Activated CD8-positive, alpha-beta memory T cell treated with anti-CD3 and anti-CD28 coated beads, Interleukin-2, amount 50 U/mL, for 48 hours (primary cell): ENCODE results near the gene SCN4B.
A peak's percentile ranks its signal among the peaks of the same experiment; 100 is the strongest.

Source experiments
- DNase-seq: peaks from one replicate; pipeline ENCODE4 v3.0.0-alpha.2; 2020

Gene SCN4B

GRCh38 chr11:118172356-118172755 lies 19.7 kb upstream of the SCN4B start:
- DNase-seq = no peak

- DNase-seq = peak; percentile 87
These were observed 18.8 kb upstream of the SCN4B start for GRCh38 chr11:118171269-118172062.

- DNase-seq = no peak
These were observed 18.3 kb upstream of the SCN4B start for GRCh38 chr11:118170882-118171268.

GRCh38 chr11:118170231-118170630 lies 17.6 kb upstream of the SCN4B start:
- no peak for DNase-seq

GRCh38 chr11:118169300-118170140 lies 16.9 kb upstream of the SCN4B start:
- DNase-seq = no peak

GRCh38 chr11:118168751-118169150 lies 16.1 kb upstream of the SCN4B start:
- no peak for DNase-seq

GRCh38 chr11:118168316-118168715 lies 15.7 kb upstream of the SCN4B start:
- DNase-seq = no peak

GRCh38 chr11:118167906-118168305 lies 15.3 kb upstream of the SCN4B start:
- DNase-seq = no peak

- DNase-seq = no peak
These were observed 14.6 kb upstream of the SCN4B start for GRCh38 chr11:118167253-118167652.

GRCh38 chr11:118166641-118167040 lies 14.0 kb upstream of the SCN4B start:
- no peak for DNase-seq

GRCh38 chr11:118164885-118165284 lies 12.3 kb upstream of the SCN4B start:
- no peak for DNase-seq

GRCh38 chr11:118163494-118163893 lies 10.9 kb upstream of the SCN4B start:
- DNase-seq = no peak

GRCh38 chr11:118162846-118163245 lies 10.2 kb upstream of the SCN4B start:
- DNase-seq = no peak

- no peak for DNase-seq
These were observed 9.2 kb upstream of the SCN4B start for GRCh38 chr11:118161786-118162185.

- no peak for DNase-seq
These were observed 4.7 kb upstream of the SCN4B start for GRCh38 chr11:118157186-118157895.

- no peak for DNase-seq
These were observed 4.0 kb upstream of the SCN4B start for GRCh38 chr11:118156531-118157185.

- DNase-seq = no peak
These were observed 3.3 kb upstream of the SCN4B start for GRCh38 chr11:118155776-118156530.

- DNase-seq = no peak
These were observed 2.0 kb upstream of the SCN4B start for GRCh38 chr11:118154641-118155040.

GRCh38 chr11:118153976-118154375 lies 1.4 kb upstream of the SCN4B start:
- DNase-seq = no peak

- no peak for DNase-seq
These were observed 893 bp upstream of the SCN4B start for GRCh38 chr11:118153516-118153915.

GRCh38 chr11:118152020-118152551 lies 537 bp downstream of the SCN4B start:
- no peak for DNase-seq

GRCh38 chr11:118151431-118151830 lies 1.2 kb downstream of the SCN4B start:
- no peak for DNase-seq
